Superior temporal gyrus (tissue), 1 donor: ENCODE results near the gene PIWIL1.

Experiments used
- DNase-seq: peaks from one replicate; pipeline ENCODE4 v3.0.0-alpha.2; 2016; ENCODE audit errors: extremely low spot score

Gene PIWIL1

DNA sequence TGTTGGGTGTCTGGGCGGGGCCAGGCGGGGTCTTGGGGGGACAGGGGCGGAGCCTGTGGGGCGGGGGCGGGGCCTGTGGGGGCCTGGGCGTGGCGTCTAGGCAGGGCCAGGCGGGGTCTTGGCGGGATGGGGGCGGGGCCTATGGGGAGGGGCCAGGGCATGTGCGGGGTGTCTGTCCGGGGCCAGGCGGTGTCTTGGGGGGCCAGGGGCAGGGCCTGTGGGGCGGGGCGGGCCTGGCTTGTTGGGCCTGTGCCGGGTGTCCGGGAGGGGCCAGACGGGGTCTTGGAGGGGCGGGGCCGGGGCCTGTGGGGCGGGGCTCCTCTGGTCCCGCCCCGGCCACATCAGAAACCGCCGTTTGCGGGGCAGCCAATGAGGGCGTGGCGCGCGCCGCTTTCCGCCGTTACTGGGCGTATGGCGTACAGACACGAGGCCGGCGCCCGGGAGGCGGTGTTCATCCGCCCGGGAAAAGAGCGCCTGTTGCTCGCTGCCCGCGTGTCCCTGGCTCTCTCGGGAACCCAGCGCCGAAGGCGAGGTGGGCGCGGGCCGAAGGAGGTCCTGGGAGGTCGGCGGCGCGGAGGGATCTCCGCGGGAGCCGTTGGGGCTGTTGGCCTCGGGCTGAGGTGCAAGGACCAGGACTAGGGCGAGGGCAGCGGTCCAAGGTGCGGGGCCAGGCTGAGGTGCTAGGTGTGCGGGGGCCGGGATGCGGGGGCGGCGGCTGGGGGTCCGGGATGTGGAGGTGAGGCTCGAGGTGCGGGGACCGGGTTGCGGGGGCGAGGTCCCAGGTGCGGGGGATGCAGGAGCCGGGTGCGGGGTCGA is at the start of gene PIWIL1:
TSS of gene PIWIL1 (plus strand) at position 400 of the 816 bp plus-strand sequence. CDS start 4,705 bp downstream, outside the sequence.
- DNase-seq: no peak

DNA sequence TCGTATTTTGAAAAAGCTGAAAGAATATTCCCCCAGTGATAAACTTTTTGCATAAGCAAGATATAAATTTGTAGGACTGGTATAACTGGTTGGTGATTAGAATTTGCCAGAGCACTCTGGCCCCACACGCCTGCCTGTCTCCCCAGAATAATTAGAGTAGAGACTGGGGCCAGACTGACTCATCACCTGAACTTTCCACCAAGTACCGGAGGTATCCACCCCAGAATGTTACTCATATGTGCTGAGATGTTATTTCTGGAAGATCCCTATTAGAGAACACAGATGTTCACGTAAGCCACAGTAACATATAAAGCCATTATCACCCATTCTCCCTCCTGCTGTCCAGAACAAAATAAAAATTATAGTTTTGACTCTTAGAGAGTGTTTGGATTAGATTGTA is 49.5 kb upstream of the PIWIL1 start:
- no peak for DNase-seq

DNA sequence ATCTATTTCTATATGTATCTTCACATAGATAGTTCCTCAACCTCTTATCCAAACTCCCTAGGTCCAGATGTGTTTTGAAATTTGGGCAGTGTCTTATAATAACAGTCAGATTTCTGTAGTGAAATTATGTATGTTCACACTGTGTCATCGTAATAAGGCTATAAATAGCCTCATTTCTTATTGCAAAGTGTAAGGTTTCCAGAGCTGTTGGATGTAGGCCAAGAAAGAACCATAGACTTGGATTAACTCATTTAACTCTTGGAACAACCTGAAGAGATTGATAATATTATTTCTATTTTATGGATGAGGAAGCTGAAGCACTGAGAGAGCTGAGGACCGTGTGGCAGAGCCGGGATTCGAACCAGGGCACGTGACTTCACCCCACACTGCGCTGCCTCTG is 49.0 kb upstream of the PIWIL1 start:
- DNase-seq: no peak

DNA sequence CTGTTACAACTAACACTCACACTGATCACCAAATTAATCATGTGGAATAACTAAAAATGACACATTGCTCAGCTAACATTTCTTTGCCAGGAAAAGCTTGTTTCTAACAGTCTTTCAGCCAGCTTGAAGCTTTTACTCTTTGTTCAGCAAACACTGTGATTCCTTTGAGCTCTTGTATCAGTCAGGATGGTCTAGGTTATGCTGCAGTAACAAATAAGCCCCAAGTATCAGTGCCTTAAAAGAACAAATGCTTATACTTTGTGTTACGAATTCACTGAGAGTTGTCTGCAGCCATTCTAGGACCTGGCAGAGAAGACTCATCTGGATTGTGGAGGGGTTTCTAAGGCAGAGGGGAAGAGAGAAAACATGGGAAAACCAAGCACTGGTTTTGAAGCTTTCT is 47.6 kb upstream of the PIWIL1 start:
- DNase-seq: no peak

DNA sequence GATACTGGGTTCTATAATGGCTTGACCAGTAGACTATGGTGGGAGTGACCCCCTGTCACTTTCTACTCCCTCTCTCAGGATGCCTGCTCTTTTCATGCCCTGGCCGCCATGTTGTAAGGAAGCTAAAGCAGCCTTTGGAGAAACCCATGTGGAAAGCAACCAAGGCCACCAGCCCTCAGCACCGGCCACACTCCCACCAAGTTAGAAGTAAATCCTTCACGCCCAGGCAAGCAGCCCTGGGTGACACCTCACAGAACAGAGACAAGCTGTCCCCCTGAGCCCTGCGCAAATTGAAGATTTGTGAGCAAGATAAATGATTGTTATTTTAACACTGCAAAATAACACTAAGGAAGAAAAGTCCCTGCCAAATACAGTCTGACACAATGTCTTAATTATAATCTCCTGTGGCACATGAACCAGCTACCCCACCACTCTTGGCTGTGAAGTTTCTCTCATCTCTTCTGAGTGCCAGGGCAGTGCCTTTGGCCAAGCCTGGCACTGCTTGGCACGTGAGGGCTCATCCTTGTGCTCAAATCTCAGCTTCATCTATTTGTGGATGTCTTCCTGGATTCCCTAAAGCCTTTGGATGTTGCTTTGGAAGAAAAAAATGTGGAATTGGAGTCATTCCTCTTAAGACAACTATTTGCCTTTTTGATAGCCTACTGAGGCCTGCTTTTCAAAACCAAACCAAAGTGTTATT is 39.2 kb upstream of the PIWIL1 start:
- DNase-seq: no peak

DNA sequence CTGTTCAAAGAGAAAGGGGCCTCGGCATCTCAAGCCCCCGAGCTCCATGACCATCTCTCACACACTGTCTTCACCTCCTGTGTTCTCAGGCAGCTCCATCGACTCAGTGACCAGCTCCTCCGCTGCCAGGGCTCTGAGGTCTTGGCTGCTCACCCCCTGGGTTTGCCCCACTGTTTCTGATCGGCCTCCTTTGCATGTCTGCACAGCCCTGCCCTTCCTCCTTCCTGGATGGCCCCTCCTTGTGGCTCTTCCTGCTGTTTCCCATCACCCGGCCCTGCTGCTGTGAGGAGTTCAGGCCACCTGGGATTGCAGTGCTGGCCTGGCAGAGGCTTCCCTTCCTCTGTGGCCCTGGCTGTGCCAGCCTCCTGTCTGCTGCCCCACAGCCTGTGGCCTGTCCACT is 38.1 kb upstream of the PIWIL1 start:
- DNase-seq: no peak

DNA sequence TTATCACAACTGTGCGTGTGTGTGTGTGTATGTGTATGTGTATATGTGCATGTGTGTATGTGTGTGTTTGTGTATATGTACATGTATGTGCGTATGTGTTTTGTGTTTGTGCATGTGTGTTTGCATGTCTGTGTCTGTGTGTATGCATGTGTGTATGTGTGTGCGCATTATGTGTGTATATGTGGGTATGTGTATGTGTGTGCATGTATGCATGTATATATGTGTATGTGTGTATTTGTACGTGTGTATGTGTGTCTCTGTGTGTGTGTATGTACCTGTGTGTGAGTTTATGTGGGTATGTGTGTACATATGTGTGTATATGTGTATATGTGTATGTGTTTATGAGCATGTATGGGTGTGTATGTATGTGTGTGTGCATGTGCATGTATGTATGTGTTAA is 37.6 kb upstream of the PIWIL1 start:
- no peak for DNase-seq

DNA sequence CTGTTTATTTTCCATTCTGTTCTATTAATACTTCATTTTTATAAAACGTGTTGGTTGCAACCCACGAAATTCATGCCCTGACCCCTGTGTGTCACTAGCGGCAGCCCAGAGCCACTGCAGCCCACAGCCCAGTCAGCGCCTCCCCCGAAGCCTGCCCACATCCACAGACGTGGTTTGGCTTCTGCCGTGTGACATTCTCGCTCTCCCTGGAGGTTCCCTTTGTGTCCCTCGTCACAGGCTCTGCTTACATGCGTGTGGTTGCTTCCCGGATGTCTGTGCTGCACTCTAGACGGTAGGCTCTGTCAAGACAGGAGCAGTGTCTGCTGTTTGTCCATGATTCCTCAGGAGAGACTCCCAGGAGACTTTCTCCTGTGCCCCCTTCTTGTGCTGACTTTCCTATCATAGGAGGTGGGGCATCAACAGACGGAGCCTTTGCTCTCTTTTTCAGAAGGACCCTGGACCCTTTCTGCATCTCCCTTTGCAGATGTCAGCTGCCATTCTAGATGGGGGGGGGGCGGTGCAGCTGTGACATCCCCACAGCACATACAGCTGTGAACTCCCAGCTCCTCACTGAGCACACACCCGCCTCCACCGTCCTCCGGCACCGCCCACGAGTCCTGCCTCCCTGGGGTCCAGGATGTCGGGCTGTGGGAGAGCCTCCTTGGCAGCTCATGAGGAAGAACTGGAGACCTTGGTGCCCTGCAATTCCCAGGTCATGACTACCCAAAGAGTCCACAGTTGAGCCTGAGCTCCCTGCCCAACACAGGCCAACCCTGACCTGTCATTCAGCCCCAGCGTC is 36.8 kb upstream of the PIWIL1 start:
- no peak for DNase-seq

DNA sequence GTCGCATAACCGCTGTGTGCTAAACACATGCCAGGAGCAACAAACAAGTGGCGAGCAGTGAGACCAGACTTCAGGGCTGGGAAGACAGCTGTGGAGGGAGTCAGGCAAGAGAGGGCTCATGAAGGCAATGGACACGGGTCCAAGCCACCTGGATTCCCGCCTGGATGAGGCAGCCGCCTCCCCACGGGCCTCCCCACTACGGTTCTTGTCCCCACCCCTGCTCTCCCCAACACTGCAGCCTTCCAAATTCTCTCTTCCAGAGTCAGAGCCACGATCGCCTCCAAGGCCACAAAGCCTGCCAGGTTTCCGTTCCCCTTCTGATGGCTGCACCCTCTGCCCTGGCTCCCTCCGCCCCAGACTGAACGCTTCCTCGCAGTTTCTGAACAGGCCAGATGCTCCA is 36.1 kb upstream of the PIWIL1 start:
- no peak for DNase-seq

DNA sequence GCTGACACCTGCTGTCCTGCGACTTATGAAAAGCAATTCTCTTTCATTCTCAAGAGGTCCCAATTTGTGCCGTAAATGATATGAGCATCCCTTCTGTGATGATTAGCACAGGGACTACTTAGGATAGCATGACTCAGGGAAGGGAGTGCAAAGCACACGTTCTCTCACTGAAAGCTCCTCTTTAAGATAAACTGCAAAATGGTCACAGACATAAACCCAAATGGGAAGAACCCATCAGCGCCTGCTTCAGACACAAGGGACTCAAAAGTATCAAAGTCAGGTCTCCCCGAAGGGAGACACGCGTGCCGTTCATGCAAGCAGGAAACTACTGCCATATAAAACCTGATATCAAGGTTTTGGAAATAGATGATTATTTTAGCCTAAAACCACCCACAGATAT is 33.9 kb upstream of the PIWIL1 start:
- no peak for DNase-seq

DNA sequence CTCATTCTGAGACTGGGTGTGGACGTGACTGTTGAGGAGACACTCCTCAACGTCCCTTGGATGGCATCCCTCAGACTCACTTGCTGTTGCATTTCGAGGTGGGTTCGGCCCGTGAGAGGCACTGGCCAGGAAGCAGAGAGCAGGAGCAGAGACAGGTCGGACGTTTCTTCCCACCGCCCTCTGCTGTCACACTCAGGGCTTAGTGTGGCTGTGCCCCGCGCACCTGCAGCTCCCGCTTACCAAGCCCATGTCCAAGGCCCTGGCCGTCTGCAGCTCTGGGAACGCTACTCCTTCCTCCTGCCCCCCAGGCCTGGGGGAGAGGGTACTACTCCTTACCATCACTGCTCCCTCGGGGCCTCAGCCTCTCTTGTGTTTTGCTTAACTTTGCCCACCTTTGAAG is 29.8 kb upstream of the PIWIL1 start:
- DNase-seq: no peak

DNA sequence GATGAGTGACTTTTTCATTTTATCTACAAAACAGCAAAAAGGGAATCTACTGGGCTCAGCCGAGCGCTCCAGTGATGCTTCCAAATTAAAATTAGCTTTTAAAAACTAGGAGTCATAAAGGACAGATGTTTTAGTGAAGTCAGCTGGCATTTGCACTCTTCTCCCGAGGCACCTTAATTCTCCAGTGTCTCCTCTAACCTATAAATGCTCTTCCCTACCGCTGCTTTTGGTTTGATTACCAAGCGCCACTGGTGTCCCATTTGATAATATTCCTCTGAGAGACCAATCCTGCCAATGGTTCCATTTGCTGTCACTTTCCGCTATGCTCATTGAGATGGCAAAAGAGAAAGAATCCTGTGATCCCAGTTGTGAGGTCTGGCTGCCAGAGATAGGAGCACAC is 29.3 kb upstream of the PIWIL1 start:
- no peak for DNase-seq

DNA sequence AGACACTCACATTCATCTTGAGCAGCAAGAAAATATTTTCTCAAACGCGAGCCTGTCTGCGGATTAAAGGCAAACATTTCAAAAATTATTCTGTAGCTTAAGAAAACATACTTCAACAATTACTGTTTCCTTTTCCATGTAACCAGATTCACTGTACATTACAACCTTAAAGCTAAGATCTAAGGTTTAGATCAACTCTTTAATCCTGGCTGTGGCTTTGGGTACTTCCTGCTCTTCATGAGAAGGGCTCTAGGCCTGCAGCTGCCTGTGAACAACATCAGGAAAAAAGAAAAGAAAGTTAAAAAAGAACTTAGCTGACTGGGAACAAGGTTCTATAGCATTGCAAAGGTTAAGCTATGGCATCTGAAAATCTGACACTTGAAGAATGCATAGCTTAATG is 21.4 kb upstream of the PIWIL1 start:
- no peak for DNase-seq

DNA sequence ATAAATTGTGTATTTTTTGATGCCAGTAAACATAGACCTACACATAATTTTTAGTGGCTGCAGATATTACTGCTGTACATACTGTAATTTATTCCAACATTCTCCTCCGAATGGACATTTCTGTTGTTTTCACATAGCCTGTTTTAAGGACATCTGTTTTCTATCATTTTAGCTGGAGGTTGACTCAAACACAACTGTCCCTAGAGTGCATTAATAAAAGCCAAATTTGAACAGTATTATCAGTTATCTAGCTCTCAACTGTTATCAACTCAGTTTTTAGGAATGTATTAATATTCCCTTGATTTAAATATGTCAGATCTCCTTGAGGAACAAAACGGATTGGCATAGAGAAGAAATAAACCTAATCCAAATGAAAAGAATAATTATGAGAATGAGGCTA is 17.2 kb upstream of the PIWIL1 start:
- DNase-seq: no peak

DNA sequence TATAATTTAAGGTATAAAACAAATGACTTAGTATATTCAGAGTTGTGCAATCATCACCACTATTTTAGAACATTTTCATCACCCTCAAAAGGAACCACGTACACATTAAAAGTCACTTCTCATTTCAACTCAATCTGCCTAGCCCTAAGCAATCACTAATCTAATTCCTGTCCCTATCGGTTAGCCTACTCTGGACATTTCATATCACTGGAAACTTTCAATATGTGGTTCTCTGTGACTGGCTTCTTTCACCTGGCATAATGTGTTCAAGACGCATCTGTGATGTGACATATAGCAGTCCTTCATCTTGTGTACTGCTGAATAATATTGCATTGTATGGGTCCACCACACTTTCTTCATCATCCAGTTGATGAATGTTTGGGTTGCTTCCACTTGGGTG is 15.4 kb upstream of the PIWIL1 start:
- no peak for DNase-seq

DNA sequence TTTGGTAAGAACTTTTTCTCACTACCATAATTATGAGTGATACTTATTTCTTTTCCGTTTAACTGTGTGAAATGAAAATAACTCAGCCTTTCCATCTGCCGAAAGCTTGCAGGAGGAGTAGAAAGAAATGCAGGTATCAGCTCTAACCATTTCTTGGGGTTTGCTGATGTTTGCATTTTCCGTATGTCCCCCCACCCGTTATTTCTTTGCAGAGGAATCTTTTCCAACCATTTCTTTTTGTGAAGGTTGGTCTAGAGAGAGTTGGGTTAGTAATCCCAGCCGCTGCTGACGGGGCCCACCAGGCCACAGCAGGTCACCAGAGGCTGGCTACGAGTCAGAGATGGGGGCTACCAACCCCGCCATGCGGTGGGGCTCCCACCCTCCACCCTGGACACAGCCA is 7.0 kb upstream of the PIWIL1 start:
- no peak for DNase-seq

DNA sequence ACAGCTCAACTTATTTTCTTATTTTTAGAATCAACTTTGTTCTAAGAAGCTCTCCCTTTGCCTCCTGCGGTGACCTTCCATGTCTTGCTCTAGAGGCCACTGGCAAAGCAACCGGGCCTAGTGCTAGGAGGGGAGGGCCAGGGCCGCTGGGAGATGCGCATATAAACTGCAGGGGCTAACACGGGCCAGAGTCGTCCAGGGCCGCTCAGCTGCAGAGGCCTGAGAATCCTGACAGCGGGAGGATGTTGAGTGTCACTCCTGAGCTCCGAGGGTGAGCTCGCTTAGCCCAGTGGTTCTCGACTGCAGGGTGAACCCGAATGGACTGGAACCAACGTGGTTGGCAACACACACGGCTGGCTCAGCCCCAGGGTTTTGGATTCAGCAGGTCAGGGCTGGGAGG is 6.5 kb upstream of the PIWIL1 start:
- DNase-seq: no peak

DNA sequence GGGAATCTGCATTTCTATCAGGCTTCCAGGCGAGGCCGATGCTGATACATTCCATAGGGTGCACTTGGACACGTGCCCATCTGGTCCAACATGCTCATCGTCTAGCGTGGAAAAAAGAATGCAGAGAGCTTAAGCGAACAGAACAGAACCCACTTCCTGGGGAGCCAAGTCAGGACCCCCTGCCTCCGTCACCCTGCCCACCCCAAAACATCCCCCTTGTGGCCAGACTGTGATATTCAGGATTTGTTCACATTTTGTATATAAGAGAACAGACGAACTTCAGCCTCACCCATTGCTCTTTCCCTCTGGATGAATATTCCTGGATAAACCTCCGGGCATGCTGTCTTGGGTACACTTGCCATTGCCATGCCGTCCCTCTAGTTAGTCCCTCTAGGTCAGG is 4.3 kb upstream of the PIWIL1 start:
- DNase-seq: no peak

DNA sequence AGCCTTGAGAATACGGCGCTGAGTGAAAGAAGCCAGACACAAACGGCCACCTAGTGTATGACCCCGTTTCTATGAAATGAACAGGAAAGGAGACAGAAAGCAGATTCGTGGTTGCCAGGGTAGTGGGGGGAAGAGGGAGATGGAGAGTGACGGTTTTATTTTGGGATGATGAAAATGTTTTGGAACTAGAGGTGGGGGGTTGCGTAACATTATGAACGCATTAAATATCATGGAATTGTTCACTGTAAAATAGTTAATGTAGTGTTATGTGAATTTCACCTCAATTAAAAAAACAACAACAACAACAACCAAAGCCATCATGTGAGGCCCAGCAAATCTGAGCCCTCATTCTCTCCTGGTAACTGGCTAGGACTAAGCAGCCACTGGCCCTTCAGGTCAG is 3.3 kb upstream of the PIWIL1 start:
- no peak for DNase-seq

DNA sequence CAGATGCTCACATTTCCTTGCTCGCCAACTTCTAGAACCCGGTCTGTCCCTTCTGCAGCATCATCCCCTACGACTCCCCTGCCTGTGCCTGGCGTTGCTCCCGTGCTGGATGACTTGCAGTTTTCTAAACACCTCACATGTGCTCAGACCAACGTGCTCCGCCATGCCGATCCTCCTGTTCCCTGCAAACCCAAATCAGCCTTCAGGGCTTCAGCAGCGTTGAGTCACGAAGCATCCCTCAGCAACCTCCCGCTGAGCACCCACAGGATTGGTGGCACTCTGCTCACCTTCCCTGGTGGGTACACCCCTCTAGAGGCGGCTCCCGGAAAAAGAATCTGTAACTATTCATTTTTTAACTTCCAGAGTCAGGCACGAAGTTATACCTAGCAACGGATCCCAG is 2.8 kb upstream of the PIWIL1 start:
- peak; percentile 17 for DNase-seq

DNA sequence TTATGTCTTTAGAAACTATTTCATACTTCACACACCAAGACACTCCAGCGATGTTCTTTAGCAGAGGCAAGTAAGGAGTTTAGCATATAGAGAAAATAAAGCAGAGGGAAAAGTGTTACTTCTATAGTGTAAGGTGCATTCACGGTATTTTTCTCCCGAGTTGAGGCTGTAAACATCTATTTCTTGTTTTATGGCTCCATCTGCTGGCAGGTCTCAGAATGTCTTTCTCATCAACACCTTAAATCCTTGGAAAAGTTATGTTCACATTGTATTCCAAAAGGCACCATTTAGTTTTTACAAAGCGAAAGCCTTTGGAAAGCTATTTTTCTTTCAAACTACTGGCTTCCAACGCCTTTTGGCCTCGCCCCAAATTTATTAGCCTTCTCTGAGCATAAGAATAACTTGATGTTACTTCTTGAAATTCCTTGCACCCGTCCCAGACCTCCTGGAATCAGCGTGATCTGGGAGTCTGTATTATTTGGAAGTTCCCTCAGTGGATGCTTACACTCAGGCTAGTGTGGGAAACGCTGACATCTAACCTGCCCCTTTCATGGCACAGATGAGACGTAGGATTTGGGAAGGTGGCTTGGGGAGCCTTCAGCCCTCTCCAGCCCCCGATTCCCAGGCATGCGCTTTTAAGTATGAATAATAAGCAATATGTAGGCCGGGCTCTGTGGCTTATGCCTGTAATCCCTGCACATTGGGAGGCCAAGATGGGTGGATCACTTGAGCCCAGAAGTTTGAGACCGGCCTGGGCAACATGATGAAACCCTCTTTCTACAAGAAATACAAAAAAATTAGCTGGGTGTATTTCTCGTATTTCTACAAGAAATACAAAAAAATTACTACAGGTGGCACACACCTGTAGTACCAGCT is 1.9 kb upstream of the PIWIL1 start:
- peak; percentile 96 for DNase-seq
